Right lobe of liver (tissue), 6 donors: ENCODE measurements around the gene CLCN1. TPM values are rescaled to one million over a fixed set of nuclear protein-coding genes. Genes with fewer than 3 reads are reported as not detected.

Source experiments
- ATAC-seq, 4 donors: fragments of 200-7000 bp; cut with Tn5 transposase; one replicate each; pipeline ENCODE4 v1.9.1; 2020; ENCODE audit warnings: mild to moderate bottlenecking in 4 of 4, moderate library complexity in 4 of 4
- DNase-seq, 3 donors: peaks; one replicate each; pipeline ENCODE4 v3.0.0-alpha.2; 2020
- H3K27ac ChIP-seq, 3 donors: fragments of 200-600 bp; one replicate each; pipeline ENCODE4 v1.8.0; 2022
- H3K27me3 ChIP-seq, 2 donors: fragments of 200-600 bp; one replicate each; pipeline ENCODE4 v1.8.0; 2022
- H3K36me3 ChIP-seq, 4 donors: fragments of 200-600 bp; sonication (generic) in 1 of 4; one replicate each; pipeline versions ENCODE4 v1.5.1 to v1.8.0; 2017 to 2022; ENCODE audit warnings: control low read depth in 1 of 4
- H3K4me1 ChIP-seq, 4 donors: fragments of 200-600 bp; sonication (generic) in 1 of 4; one replicate each; pipeline versions ENCODE4 v1.5.1 to v1.8.0; 2017 to 2022; ENCODE audit warnings: control low read depth in 1 of 4
- H3K4me3 ChIP-seq, 3 donors: fragments of 200-600 bp; one replicate each; pipeline ENCODE4 v1.8.0; 2022
- H3K9me3 ChIP-seq, 4 donors: fragments of 200-600 bp; sonication (generic) in 1 of 4; one replicate each; pipeline versions ENCODE4 v1.5.1 to v1.8.0; 2017 to 2022; ENCODE audit warnings: control low read depth in 1 of 4
- CTCF ChIP-seq, 4 donors: fragments of 200-600 bp in 3 of 4; fragments of 450-650 bp in 1 of 4; IDR thresholded peaks; one replicate each; pipeline versions ENCODE4 v1.5.1 to v1.8.0; 2016 to 2022; ENCODE audit warnings: antibody characterized with exemption in 4 of 4, mild to moderate bottlenecking in 2 of 4
- POLR2A ChIP-seq: fragments of 450-650 bp; IDR thresholded peaks from one replicate; pipeline ENCODE4 v1.6.1; 2017; ENCODE audit warnings: antibody characterized with exemption, mild to moderate bottlenecking
- WGBS: methylation state at CpG from one replicate; pipeline ENCODE4 v1.1.6; 2018; ENCODE audit warnings: low coverage, low lambda C conversion rate; ENCODE audit not compliant: insufficient coverage; ENCODE audit errors: missing lambda C conversion rate; 5-methylcytosine and 5-hydroxymethylcytosine counted together
- intact Hi-C, 2 donors: fragments of 100-400 bp; cut with DNase I; formaldehyde crosslinking; loops; one replicate each; pipeline versions ENCODE4 v1.11.2 to v1.14.1; 2022
- total RNA-seq, 6 experiments: library from RNA; depleted of rRNA in 2 of 6; stranded (reverse); fragments of >200 nt in 2 of 6; fragmentation: NEBNext Ultra II Directional in 3 of 6; extraction: Animal tissue kit (Norgen Biotek cat#: 25700) in 3 of 6; gene quantifications; one replicate each; pipeline versions ENCODE4 v1.1.0 to v1.2.4, GENCODE V29; 2016 to 2023
- donor health status: DM: no; HTN: yes; CAD: no.
- donor health status: DM: no; HTN: no; CAD: no.
- donor health status: DM: no; HTN: no; CAD: no.
- donor health status: DM: no; HTN: yes; CAD: no.
- donor health status: DM: no; HTN: yes; CAD: no.

Gene CLCN1
- total RNA-seq, 6 experiments from 2014 or later: not detected

DNA sequence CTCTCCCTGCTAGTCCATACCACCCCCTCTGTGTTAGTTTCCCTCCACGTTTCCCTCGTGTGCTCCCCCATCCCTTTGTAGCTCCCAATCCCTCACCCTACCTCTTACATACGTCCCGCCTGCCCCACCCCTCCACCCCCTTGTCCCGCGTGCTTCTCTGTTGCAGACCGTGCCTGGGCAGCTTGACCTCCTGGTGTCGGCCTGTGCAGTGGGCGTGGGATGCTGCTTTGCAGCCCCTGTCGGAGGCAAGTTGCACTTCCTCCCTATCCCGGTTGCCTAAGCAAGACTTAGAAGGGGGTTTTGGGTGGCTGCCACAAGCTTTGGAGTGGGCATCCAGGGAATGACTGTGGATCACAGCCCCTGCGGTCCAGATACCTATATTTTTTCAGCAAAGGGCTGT lies 7.7 kb downstream of the CLCN1 start:
- no peak overlapping the region for H3K27ac ChIP-seq
- TF ChIP-seq CTCF (IDR thresholded peaks at IDR 0.05) (no peak), POLR2A (no peak)
- H3K36me3 ChIP-seq: no peaks in the 10 kb centered on the region
- H3K27me3 ChIP-seq: no peaks in the 10 kb centered on the region
- peaks cover 0 to 11% (median 4%) of the 10 kb centered on the region in 4 donors for H3K4me1 ChIP-seq
- H3K9me3 ChIP-seq: no peaks in the 10 kb centered on the region
- WGBS: 73% methylated on average over 5 of the region's 12 CpGs
- DNase-seq: no peak
- no peak overlapping the region for H3K4me3 ChIP-seq
- no peak for ATAC-seq
- intact Hi-C loops: loop anchor here (5.0 to 10.0 kb wide), 2 partner anchors 91 to 94 kb away; no protein-coding TSS in a partner anchor

GRCh38 chr7:143325240-143325639 lies 9.3 kb downstream of the CLCN1 start:
- intact Hi-C loops: loop anchor here in 1 of 2 donors (10.0 kb wide), 1 partner anchor 90 kb away; no protein-coding TSS in a partner anchor
- 37% methylated on average over 2 of the region's 2 CpGs for WGBS
- Histone ChIP-seq H3K4me1 (peaks cover 0 to 3% (median 0%) of the 10 kb centered on the region in 4 donors), H3K9me3 (no peaks in the 10 kb centered on the region), H3K27me3 (no peaks in the 10 kb centered on the region), H3K27ac (no peak overlapping the region), H3K36me3 (no peaks in the 10 kb centered on the region), H3K4me3 (no peak overlapping the region)
- no peak for DNase-seq
- ATAC-seq: peak in 1 of 4 donors; percentile 62
- TF ChIP-seq POLR2A: no peak
- no peak for TF ChIP-seq CTCF (IDR thresholded peaks at IDR 0.05)

- TF ChIP-seq POLR2A: no peak
- TF ChIP-seq CTCF (IDR thresholded peaks at IDR 0.05): no peak
- H3K4me1 ChIP-seq: no peaks in the 10 kb centered on the region
- ATAC-seq (no peak), DNase-seq (no peak)
- no peaks in the 10 kb centered on the region for H3K36me3 ChIP-seq
- no peaks in the 10 kb centered on the region for H3K9me3 ChIP-seq
- no peak overlapping the region for H3K27ac ChIP-seq
- WGBS: 81% methylated on average over 3 of the region's 5 CpGs
- no peaks in the 10 kb centered on the region for H3K27me3 ChIP-seq
- H3K4me3 ChIP-seq: no peak overlapping the region
- intact Hi-C loops: loop anchor here in 1 of 2 donors (10.0 kb wide), 1 partner anchor 87 kb away; no protein-coding TSS in a partner anchor
These were observed 12.0 kb downstream of the CLCN1 start for GRCh38 chr7:143327903-143328302.

GRCh38 chr7:143329471-143330170 lies 13.7 kb downstream of the CLCN1 start:
- Histone ChIP-seq H3K4me1 (no peaks in the 10 kb centered on the region), H3K9me3 (no peaks in the 10 kb centered on the region), H3K27me3 (no peaks in the 10 kb centered on the region), H3K27ac (no peak overlapping the region), H3K36me3 (no peaks in the 10 kb centered on the region), H3K4me3 (no peak overlapping the region)
- TF ChIP-seq CTCF (IDR thresholded peaks at IDR 0.05): peak in 1 of 4 donors; percentile 7
- no peak for TF ChIP-seq POLR2A
- DNase-seq (no peak), ATAC-seq (peak in 2 of 4 donors; percentile 30 to 32)
- intact Hi-C loops: loop anchor here in 1 of 2 donors (10.0 kb wide), 1 partner anchor 85 kb away; no protein-coding TSS in a partner anchor
- WGBS: 77% methylated on average over 8 of the region's 10 CpGs
